ENCODE results near the gene ISM1. TPM values are rescaled to one million over a fixed set of nuclear protein-coding genes. Genes with fewer than 3 reads are reported as not detected.
A peak's percentile ranks its signal among the peaks of the same experiment; 100 is the strongest.

ISM1 gene
- total and polyA plus RNA-seq, 2 of the 13 experiments (the other 11 are each of a cell fraction or from before 2014, with no cell fraction given) = 0.40 to 1.4 TPM

DNA sequence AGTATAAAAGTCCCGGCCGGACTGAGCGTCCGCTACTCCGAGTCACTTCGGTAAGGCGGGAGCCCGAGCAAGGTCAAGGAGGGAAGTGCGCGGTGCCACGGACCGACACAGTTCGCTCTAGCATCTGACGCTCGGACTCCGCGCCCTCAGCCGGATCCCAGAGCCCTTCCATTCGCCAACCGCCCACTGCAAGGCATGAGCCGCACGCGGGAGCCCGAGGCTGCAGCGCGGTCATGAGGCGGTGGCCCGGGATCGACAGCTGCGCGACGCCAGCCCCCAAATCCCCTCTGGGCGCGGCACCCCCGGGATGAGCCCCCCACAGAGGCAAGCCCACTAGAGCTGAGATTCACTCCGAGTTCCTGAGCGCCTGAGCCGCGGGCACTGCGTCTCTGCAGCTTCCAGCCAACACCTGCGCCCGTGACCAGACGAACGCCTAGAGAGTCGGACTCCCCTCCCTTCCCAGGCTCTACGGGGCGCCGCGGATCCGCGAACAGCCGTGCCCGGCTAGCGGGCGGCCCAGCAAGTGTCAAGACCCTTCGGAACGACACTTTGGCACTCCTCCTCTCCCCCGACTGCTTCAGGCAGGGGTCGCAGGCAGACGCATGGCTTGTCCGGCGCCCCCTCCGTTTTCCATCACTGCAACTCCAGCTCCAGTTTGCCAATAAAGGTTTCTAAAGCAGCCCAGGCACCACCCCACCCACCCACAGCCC, 725 bp upstream of the ISM1 start (continued):
- TF ChIP-seq, protein P1, sequence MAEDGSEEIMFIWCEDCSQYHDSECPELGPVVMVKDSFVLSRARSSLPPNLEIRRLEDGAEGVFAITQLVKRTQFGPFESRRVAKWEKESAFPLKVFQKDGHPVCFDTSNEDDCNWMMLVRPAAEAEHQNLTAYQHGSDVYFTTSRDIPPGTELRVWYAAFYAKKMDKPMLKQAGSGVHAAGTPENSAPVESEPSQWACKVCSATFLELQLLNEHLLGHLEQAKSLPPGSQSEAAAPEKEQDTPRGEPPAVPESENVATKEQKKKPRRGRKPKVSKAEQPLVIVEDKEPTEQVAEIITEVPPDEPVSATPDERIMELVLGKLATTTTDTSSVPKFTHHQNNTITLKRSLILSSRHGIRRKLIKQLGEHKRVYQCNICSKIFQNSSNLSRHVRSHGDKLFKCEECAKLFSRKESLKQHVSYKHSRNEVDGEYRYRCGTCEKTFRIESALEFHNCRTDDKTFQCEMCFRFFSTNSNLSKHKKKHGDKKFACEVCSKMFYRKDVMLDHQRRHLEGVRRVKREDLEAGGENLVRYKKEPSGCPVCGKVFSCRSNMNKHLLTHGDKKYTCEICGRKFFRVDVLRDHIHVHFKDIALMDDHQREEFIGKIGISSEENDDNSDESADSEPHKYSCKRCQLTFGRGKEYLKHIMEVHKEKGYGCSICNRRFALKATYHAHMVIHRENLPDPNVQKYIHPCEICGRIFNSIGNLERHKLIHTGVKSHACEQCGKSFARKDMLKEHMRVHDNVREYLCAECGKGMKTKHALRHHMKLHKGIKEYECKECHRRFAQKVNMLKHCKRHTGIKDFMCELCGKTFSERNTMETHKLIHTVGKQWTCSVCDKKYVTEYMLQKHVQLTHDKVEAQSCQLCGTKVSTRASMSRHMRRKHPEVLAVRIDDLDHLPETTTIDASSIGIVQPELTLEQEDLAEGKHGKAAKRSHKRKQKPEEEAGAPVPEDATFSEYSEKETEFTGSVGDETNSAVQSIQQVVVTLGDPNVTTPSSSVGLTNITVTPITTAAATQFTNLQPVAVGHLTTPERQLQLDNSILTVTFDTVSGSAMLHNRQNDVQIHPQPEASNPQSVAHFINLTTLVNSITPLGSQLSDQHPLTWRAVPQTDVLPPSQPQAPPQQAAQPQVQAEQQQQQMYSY (CRISPR knock-in tag; IDR thresholded peaks at IDR 0.05) = peak; percentile 46; the same call in 1 of the 2 replicates
- no peak for TF ChIP-seq HNF4A (CRISPR knock-in tag; IDR thresholded peaks at IDR 0.05)
- TF ChIP-seq FOXJ3 (CRISPR knock-in tag; IDR thresholded peaks at IDR 0.05; ENCODE audit: borderline replicate concordance) = peak; percentile 61
- TF ChIP-seq NFAT5 (CRISPR knock-in tag; IDR thresholded peaks at IDR 0.05) = peak; percentile 97
- 0 out of 2 replicates have a peak, but pooled peaks have one; percentile 28 for TF ChIP-seq ZBTB8A (CRISPR knock-in tag; IDR thresholded peaks at IDR 0.05; ENCODE audit: borderline replicate concordance, low read depth)
- 0 out of 2 replicates have a peak, but pooled peaks have one; percentile 20 for TF ChIP-seq MZF1 (CRISPR knock-in tag; IDR thresholded peaks at IDR 0.05; ENCODE audit: borderline replicate concordance)
- TF ChIP-seq ZNF101 (CRISPR knock-in tag; IDR thresholded peaks at IDR 0.05; ENCODE audit: borderline replicate concordance, low read depth) = no peak
- TF ChIP-seq TCF7 (IDR thresholded peaks at IDR 0.05; ENCODE audit: low read depth) = no peak
- no peak; the same call in 1 of the 2 replicates for TF ChIP-seq HOXD1 (CRISPR knock-in tag; IDR thresholded peaks at IDR 0.05)
- no peak for TF ChIP-seq POLR2A (IDR thresholded peaks at IDR 0.05; ENCODE audit: insufficient read depth in 1 of 2, low read depth in 2 of 2, low read length in 2 of 2)
- TF ChIP-seq NFKBIZ (CRISPR knock-in tag; IDR thresholded peaks at IDR 0.05) = 0 out of 2 replicates have a peak, but pooled peaks have one; percentile 51
- TF ChIP-seq RFX5 (IDR thresholded peaks at IDR 0.05; ENCODE audit: low read depth, low read length) = no peak
- TF ChIP-seq ZBTB37 (CRISPR knock-in tag; IDR thresholded peaks at IDR 0.05) = no peak
- TF ChIP-seq ZNF414 (CRISPR knock-in tag; IDR thresholded peaks at IDR 0.05) = no peak
- TF ChIP-seq ZNF17 (CRISPR knock-in tag; IDR thresholded peaks at IDR 0.05) = no peak
- peak; percentile 47; the same call in 1 of the 2 replicates for TF ChIP-seq MYPOP (CRISPR knock-in tag; IDR thresholded peaks at IDR 0.05)

Measured in HepG2 (cell line).